ENCODE data around the gene DIP2C. TPM values are rescaled to one million over a fixed set of nuclear protein-coding genes. Genes with fewer than 3 reads are reported as not detected.

Gene DIP2C
- total RNA-seq, 1 donor from 2014 or later = 38.5 TPM

- DNase-seq (ENCODE audit: low spot score) = no peak
Measured at GRCh38 chr10:224571-224970, 464.9 kb downstream of the DIP2C start.

Small RNA genes within 50 kb of the gene (microRNA-seq; reads per million reads assigned to microRNA genes)
- gene MIR5699 (ENCODE audit: borderline number of aligned reads) = 10.2 reads per million, percentile 7 among the genes with 10 or more reads in this experiment

Other genes starting within 250 kb of the DIP2C start
- 74.7 TPM for gene LARP4B, start 242.0 kb upstream of the DIP2C start, total RNA-seq